ENCODE measurements around the gene MYO7B.

Gene MYO7B

DNA sequence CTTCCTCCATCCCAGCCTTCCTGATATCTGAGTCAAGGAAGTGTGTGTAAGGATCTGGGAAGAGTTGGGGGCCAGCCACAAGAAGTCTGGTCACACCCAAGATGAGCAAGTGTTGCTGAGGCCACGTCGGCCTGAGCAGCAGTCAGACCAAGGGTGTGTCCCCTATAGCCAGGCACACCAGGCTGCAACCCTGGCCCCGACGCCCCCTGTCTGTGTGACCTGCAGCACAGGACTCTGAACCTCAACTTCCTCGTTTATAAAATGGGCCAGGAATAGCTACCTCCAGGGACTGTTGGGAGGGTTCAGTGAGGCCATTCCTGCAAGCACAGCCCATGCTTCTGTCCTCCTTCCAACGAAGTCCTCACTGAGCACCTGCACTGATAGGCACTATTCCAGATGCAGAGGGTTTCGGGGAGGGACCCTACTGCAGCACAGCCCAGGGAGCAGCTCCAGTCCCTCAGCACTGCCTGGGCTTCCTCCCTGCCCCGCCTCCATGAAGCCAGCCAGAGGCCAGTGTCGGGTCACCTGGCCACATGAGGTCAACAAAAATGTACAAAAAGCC is 126.5 kb downstream of the MYO7B start:
- H3K27me3 ChIP-seq (ENCODE audit: insufficient read depth, poor library complexity, severe bottlenecking): peaks cover 7% of the 10 kb centered on the region
- DNase-seq (ENCODE audit: low spot score): peak; percentile 22
- no peak overlapping the region for H3K4me3 ChIP-seq (ENCODE audit: severe bottlenecking)
- no peaks in the 10 kb centered on the region for H3K36me3 ChIP-seq (ENCODE audit: low read depth)
- no peaks in the 10 kb centered on the region for H3K4me1 ChIP-seq (ENCODE audit: insufficient read depth, poor library complexity, severe bottlenecking)
- H3K9me3 ChIP-seq (ENCODE audit: severe bottlenecking): no peaks in the 10 kb centered on the region
- no peak overlapping the region for H3K27ac ChIP-seq (ENCODE audit: poor library complexity, severe bottlenecking)
- TF ChIP-seq, protein P1, sequence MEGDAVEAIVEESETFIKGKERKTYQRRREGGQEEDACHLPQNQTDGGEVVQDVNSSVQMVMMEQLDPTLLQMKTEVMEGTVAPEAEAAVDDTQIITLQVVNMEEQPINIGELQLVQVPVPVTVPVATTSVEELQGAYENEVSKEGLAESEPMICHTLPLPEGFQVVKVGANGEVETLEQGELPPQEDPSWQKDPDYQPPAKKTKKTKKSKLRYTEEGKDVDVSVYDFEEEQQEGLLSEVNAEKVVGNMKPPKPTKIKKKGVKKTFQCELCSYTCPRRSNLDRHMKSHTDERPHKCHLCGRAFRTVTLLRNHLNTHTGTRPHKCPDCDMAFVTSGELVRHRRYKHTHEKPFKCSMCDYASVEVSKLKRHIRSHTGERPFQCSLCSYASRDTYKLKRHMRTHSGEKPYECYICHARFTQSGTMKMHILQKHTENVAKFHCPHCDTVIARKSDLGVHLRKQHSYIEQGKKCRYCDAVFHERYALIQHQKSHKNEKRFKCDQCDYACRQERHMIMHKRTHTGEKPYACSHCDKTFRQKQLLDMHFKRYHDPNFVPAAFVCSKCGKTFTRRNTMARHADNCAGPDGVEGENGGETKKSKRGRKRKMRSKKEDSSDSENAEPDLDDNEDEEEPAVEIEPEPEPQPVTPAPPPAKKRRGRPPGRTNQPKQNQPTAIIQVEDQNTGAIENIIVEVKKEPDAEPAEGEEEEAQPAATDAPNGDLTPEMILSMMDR (IDR thresholded peaks at IDR 0.05; ENCODE audit: poor library complexity, severe bottlenecking): no peak
- ATAC-seq (ENCODE audit: low read depth): no peak

DNA sequence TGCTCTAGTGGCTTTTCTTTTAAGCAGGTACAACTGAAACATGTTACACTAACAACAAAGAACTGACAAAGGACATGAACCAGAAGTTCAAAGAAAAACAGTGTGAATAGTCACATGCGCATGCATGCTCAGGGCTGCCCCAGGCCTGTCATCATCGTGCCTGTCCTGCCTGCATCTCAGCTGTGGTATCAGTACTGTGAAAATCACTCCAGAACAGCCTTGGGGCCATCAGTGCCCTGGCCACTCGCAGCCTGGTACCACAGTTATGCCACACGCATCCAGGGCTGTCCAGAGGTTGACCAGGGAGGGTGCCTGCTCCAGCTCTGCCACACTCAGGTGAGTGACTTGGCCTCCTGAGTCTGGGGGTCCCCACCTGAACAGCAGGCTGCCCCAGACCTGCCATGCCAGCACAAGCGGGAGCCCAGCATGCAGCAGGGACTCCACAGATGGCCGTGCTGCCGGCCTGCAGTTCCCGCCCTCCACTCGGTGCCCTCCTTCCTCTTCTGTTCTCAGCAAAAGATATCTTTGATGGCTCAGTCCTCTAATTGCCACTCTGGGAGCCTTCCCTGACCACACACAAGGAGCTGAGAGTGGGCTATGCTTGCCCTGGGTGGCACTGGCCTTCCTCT is 127.6 kb downstream of the MYO7B start:
- Histone ChIP-seq H3K4me3 (ENCODE audit: severe bottlenecking) (no peak overlapping the region), H3K4me1 (ENCODE audit: insufficient read depth, poor library complexity, severe bottlenecking) (no peaks in the 10 kb centered on the region), H3K9me3 (ENCODE audit: severe bottlenecking) (no peaks in the 10 kb centered on the region), H3K27me3 (ENCODE audit: insufficient read depth, poor library complexity, severe bottlenecking) (peaks cover 10% of the 10 kb centered on the region), H3K36me3 (ENCODE audit: low read depth) (no peaks in the 10 kb centered on the region), H3K27ac (ENCODE audit: poor library complexity, severe bottlenecking) (no peak overlapping the region)
- TF ChIP-seq, protein P1 (IDR thresholded peaks at IDR 0.05; ENCODE audit: poor library complexity, severe bottlenecking): no peak
- ATAC-seq (ENCODE audit: low read depth) (no peak), DNase-seq (ENCODE audit: low spot score) (peak; percentile 34)

DNA sequence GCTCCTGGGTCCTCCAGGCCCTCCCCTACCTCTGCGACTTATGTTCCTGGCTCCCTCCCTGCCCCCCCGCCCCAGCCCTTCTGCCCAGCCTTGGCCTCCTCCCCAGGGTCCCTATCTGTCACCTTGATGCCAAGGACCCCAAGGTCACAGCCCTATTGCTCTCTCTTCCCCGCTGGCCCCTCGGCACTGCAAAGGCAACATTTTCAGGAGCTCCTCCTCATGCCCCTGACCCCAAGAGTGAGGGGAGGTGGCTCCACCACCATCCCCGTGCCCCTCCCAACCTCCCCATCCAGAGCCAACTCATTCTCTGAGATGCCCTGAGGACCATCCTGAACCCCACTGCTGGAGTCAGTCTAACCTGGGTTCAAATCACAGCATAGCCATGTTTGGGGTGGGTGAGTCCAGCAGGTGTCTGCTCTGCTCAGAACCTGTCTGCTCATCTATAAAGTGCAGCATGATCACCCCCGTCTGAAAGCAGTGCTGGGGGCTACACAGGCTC is 128.1 kb downstream of the MYO7B start:
- ATAC-seq (ENCODE audit: low read depth) (no peak), DNase-seq (ENCODE audit: low spot score) (peak; percentile 29)
- TF ChIP-seq, protein P1 (IDR thresholded peaks at IDR 0.05; ENCODE audit: poor library complexity, severe bottlenecking): no peak
- H3K27me3 ChIP-seq (ENCODE audit: insufficient read depth, poor library complexity, severe bottlenecking): peaks cover 10% of the 10 kb centered on the region
- H3K4me3 ChIP-seq (ENCODE audit: severe bottlenecking): no peak overlapping the region
- no peaks in the 10 kb centered on the region for H3K9me3 ChIP-seq (ENCODE audit: severe bottlenecking)
- H3K4me1 ChIP-seq (ENCODE audit: insufficient read depth, poor library complexity, severe bottlenecking): no peaks in the 10 kb centered on the region
- no peak overlapping the region for H3K27ac ChIP-seq (ENCODE audit: poor library complexity, severe bottlenecking)
- no peaks in the 10 kb centered on the region for H3K36me3 ChIP-seq (ENCODE audit: low read depth)

DNA sequence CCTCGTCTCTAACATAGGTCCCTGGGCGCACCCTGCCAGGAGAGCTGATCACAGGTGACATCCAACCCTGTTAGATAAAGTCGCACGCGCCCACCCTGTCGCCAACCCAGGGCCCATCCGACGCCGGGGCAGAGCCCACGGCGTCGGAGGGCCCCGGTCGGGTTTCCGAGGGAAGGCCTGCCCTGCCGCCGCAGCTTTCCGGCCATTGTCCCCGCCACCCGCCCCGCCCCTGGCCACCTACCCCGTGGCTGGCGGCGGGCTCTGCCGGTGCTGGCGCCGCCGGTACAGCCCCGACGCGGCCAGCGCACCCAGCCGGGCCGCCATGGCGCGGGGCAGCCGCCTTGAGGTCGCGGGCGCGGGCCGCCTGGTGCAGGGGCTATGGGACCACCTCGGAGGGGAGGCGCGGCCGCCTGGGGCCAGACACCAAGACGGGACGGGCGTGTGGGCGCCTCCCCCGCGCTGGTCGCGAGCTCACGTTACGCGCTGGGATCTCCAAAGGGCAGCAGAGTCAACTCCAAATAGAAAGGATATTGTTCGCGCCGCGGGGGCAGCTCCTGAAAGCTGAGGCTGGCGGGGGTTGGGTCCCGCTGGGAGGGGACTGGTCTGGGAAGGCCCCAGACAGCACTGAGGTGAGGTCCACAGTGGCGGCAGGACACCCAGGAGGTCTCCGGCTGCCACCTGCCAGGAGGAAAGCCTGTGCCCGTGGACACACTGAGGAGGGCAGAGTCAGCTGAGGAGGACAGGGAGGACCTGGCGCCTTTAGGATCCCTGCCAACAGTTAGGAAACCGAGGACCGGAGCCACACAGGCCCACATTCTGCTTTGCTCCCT is 128.8 kb downstream of the MYO7B start:
- H3K9me3 ChIP-seq (ENCODE audit: severe bottlenecking): no peaks in the 10 kb centered on the region
- H3K27me3 ChIP-seq (ENCODE audit: insufficient read depth, poor library complexity, severe bottlenecking): peaks cover 10% of the 10 kb centered on the region
- no peak overlapping the region for H3K4me3 ChIP-seq (ENCODE audit: severe bottlenecking)
- TF ChIP-seq, protein P1 (IDR thresholded peaks at IDR 0.05; ENCODE audit: poor library complexity, severe bottlenecking): no peak
- no peak overlapping the region for H3K27ac ChIP-seq (ENCODE audit: poor library complexity, severe bottlenecking)
- DNase-seq (ENCODE audit: low spot score) (peak; percentile 52), ATAC-seq (ENCODE audit: low read depth) (no peak)
- H3K4me1 ChIP-seq (ENCODE audit: insufficient read depth, poor library complexity, severe bottlenecking): no peaks in the 10 kb centered on the region
- H3K36me3 ChIP-seq (ENCODE audit: low read depth): no peaks in the 10 kb centered on the region
